ENCODE data around the gene KLF14. TPM values are rescaled to one million over a fixed set of nuclear protein-coding genes. Genes with fewer than 3 reads are reported as not detected.

Gene KLF14
- total and polyA plus RNA-seq, 2 of the 4 experiments (the other 2 are of a cell fraction): 0.05 TPM; not detected in 1

GRCh38 chr7:130748531-130749389 lies 14.8 kb upstream of the KLF14 start (continued):
- TF ChIP-seq CEBPB (IDR thresholded peaks at IDR 0.05; ENCODE audit: low read depth, low read length): no peak

DNA sequence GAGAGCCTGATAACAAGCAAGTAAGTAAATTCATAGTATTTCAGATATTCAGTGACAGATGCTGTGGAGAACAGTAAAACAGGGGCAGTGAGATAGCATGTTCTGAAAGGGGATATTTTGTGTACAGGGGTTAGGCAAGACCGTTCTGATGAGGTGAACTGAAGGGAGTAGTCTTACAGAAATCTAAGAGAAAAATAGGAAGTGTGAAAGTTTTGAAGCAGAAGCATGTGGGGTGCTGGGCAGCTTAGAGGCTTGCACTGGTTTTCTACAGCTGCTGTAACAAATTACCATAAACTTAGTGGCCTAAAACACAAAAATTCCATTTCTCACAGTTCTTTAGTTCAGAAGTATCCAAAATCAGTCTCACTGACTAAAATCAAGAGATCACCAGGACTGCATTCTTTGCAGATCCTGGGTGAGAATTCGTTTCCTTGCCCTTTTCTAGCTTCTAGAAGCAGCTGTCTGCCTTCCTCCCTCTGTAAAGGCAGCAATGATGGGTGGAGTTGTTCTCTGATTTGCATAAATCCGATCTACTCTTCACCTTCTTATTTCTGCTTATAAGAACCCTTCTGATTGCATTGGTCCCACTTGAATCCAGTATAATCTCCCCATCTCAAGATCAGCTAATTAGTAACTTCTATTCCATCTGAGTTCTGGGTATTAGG lies 7.5 kb upstream of the KLF14 start:
- H2BK5ac ChIP-seq (ENCODE audit: low read depth, low read length, poor library complexity, severe bottlenecking): no peak overlapping the region
- no peaks in the 10 kb centered on the region for H3K79me1 ChIP-seq (ENCODE audit: low read depth in 1 of 2, low read length in 2 of 2)
- H3K23ac ChIP-seq (ENCODE audit: low read depth, low read length): no peak overlapping the region
- TF ChIP-seq CTCF (conservative IDR thresholded peaks at IDR 0.05; ENCODE audit: low read depth, low read length) (no peak), RCOR1 (IDR thresholded peaks at IDR 0.05; ENCODE audit: insufficient replicate concordance, low read length) (no peak), MXI1 (IDR thresholded peaks at IDR 0.05; ENCODE audit: borderline replicate concordance, low read depth, low read length) (no peak), RAD21 (IDR thresholded peaks at IDR 0.05; ENCODE audit: low read length) (no peak), NFE2L2 (IDR thresholded peaks at IDR 0.05; ENCODE audit: low read depth, low read length) (no peak), MAFK (IDR thresholded peaks at IDR 0.05; ENCODE audit: low read depth, low read length) (no peak), MAZ (IDR thresholded peaks at IDR 0.05; ENCODE audit: borderline replicate concordance, low read depth, low read length) (no peak), RFX5 (IDR thresholded peaks at IDR 0.05; ENCODE audit: low read depth, low read length) (no peak)
- WGBS, 2 experiments (ENCODE audit: extremely low coverage in 2 of 2, insufficient read length in 1 of 2): no CpG with 5 or more reads among the region's 3 CpGs
- peaks cover 48% of the 10 kb centered on the region for H3K27me3 ChIP-seq (ENCODE audit: control insufficient read depth, insufficient read depth, low read length)
- H3K4me2 ChIP-seq (ENCODE audit: low read depth, low read length): no peak overlapping the region
- no peak overlapping the region for H3K27ac ChIP-seq (ENCODE audit: insufficient read depth, low read length)
- no peaks in the 10 kb centered on the region for H3K9me1 ChIP-seq (ENCODE audit: insufficient read depth, low read length)
- ChIA-PET CTCF (no interaction called here), POLR2A (ENCODE audit: unreplicated experiment) (no interaction called here)
- H4K20me1 ChIP-seq (ENCODE audit: insufficient read depth, low read length): no peaks in the 10 kb centered on the region
- no peak overlapping the region for H2BK120ac ChIP-seq (ENCODE audit: low read depth, low read length)
- no peak overlapping the region for H4K8ac ChIP-seq (ENCODE audit: low read depth in 2 of 2, low read length in 2 of 2)
- ATAC-seq (ENCODE audit: low read depth): no peak
- H3K36me3 ChIP-seq (ENCODE audit: control insufficient read depth, insufficient read depth, low read length): no peaks in the 10 kb centered on the region
- H2BK20ac ChIP-seq (ENCODE audit: low read depth, low read length): no peak overlapping the region
- H3K9me3 ChIP-seq (ENCODE audit: control insufficient read depth, insufficient read depth, low read length): no peaks in the 10 kb centered on the region; the same call in 1 of the 2 replicates
- no peak overlapping the region for H3K4ac ChIP-seq (ENCODE audit: low read depth, low read length)
- H2AK5ac ChIP-seq (ENCODE audit: low read depth, low read length): no peak overlapping the region
- dilution Hi-C loops (cut with HindIII; ENCODE audit: low sequenced_read_pairs, unreplicated experiment): no loop called here
- H3K4me3 ChIP-seq (ENCODE audit: insufficient read depth, low read depth, low read length): no peak overlapping the region
- H4K91ac ChIP-seq (ENCODE audit: insufficient read depth, low read depth, low read length): no peak overlapping the region
- no peak overlapping the region for H4K5ac ChIP-seq (ENCODE audit: low read depth, low read length)
- H3K4me1 ChIP-seq (ENCODE audit: control insufficient read depth, insufficient read depth, low read length): no peaks in the 10 kb centered on the region
- intact Hi-C loops (cut with micrococcal nuclease): no loop called here
- no peak overlapping the region for H3K9ac ChIP-seq (ENCODE audit: low read depth, low read length)
- no peak overlapping the region for H2AK9ac ChIP-seq (replicated peaks; ENCODE audit: low read depth, low read length, poor library complexity)
- BruUV-seq (replicated peaks): no TSS peak
- DNase-seq: no peak
- H3K56ac ChIP-seq (ENCODE audit: extremely low read depth, insufficient read depth, low read length): no peak overlapping the region
- H3K14ac ChIP-seq (replicated peaks; ENCODE audit: low read depth, low read length): no peak overlapping the region
- H3K18ac ChIP-seq (ENCODE audit: low read depth, low read length): no peak overlapping the region
- no peak overlapping the region for H2BK15ac ChIP-seq (ENCODE audit: low read depth, low read length)
- no peak overlapping the region for H2AFZ ChIP-seq (replicated peaks; ENCODE audit: low read length, poor library complexity)
- in situ Hi-C loops (cut with MboI; ENCODE audit: low sequenced_read_pairs): no loop called here
